NCI-H1930 (cell line): ENCODE measurements around the gene KIFC3.
"Not testable (repeated sequence)": the region's sequence is repeated elsewhere in the genome, so short reads cannot be mapped to it uniquely, and the experiment has no call there.

ENCODE experiments used
- DNase-seq, 2 experiments: peaks; one replicate each; lab custom pipeline; 2025; lab: John Stamatoyannopoulos, UW

The KIFC3 gene

DNA sequence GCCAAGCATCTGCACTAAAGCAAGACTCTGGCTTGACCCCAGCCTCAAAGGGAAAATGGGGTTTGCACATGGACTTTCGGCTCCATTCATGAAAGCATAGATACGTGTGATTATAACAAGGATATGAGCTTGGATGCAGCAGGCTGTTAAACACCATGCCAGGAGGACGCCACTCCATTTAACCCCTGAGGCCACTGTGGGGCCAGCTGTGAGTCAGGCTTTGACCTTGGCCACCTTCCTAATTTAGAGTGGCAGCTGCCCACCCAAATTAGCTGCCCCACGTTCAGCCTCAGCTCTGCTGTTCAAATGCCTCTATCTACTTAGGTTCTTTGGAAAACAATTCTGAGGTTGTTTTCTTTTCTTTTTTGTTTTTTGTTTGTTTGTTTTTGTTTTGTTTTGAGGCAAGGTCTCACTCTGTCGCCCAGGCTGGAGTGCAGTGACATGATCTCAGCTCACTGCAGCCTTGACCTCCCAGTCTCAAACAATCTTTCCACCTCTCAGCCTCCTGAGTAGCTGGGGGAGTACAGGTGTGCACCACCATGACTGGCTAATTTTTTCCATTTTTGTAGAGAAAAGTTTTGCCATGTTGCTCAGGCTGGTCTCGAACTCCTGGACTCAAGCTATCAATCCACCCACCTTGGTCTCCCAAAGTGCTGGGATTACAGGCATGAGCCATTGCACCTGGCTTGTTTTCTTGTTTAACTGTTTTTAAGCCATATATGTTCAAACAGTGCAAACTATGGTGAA lies 23.2 kb upstream of the KIFC3 start:
- DNase-seq = no peak

DNA sequence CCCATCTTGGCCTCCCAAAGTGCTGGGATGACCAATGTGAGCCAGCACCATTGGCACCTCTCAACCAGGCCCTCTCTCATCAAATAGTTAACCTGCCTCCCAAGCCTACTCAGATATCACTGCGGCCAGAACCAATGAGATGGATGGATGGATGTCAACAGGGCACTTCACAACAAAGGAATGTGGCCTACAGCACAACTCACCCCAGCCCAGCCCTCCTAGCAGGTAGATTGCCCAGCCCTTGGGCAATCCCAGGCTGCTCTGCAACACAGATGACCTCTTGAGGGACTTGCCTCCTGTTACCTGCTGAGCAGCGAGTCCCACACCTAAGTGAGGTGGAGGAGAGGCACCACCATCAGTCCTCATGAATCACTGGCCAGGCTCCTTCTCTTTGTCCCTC lies 22.6 kb upstream of the KIFC3 start:
- DNase-seq = no peak

GRCh38 chr16:57823836-57824235 lies 21.5 kb upstream of the KIFC3 start:
- DNase-seq = no peak

- no peak for DNase-seq
Observed at GRCh38 chr16:57822856-57823255, 20.6 kb upstream of the KIFC3 start.

- DNase-seq = no peak
Observed at GRCh38 chr16:57822018-57822553, 19.8 kb upstream of the KIFC3 start.

DNA sequence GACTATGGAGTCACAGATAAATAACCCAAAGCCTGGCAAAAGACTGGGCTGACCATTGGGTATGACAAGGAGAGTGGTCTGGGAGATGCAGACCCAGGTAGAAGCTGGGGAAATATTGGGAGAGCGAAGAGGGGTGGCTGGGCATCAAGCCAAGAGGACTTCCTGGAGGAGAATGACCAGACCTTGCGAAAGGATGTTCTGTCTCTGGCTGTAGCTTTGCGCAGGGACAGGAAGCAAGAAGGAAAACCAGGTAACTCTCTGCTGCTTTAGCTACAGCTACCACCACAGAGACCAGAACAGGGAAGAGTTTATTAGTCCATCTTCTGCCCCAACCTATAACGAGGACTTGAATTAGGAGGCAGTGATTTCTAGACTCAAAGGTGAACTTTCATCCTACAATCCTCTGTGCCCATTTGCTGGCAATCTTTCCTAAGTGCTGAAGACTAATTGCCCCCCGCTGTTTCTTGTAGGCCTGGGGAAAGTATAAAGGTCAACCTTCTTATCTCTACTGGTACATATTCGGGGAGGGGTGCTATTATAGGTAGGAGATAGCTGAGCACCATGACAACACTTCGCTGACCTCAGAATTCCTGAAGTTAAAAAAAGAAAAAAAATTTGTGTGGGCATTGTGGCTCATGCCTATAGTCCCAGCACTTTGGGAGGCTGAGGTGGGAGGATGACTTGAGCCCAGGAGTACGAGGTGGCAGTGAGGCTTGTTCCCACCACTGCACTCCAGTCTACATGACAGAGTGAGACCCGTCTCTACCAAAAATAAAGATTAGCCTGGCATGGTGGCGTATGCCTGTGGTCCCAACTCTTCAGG lies 19.1 kb upstream of the KIFC3 start:
- no peak for DNase-seq

- DNase-seq = peak; percentile 7 to 8
Observed at GRCh38 chr16:57818377-57819064, 16.2 kb upstream of the KIFC3 start.

GRCh38 chr16:57817680-57818079 lies 15.4 kb upstream of the KIFC3 start:
- no peak for DNase-seq

- DNase-seq = no peak
Observed at GRCh38 chr16:57815987-57816745, 13.9 kb upstream of the KIFC3 start.

GRCh38 chr16:57814896-57815295 lies 12.6 kb upstream of the KIFC3 start:
- DNase-seq = no peak

GRCh38 chr16:57813466-57813865 lies 11.2 kb upstream of the KIFC3 start:
- no peak for DNase-seq

GRCh38 chr16:57811340-57811739 lies 9.0 kb upstream of the KIFC3 start:
- DNase-seq = not testable (repeated sequence)

GRCh38 chr16:57810197-57811031 lies 8.1 kb upstream of the KIFC3 start:
- DNase-seq = no peak

DNA sequence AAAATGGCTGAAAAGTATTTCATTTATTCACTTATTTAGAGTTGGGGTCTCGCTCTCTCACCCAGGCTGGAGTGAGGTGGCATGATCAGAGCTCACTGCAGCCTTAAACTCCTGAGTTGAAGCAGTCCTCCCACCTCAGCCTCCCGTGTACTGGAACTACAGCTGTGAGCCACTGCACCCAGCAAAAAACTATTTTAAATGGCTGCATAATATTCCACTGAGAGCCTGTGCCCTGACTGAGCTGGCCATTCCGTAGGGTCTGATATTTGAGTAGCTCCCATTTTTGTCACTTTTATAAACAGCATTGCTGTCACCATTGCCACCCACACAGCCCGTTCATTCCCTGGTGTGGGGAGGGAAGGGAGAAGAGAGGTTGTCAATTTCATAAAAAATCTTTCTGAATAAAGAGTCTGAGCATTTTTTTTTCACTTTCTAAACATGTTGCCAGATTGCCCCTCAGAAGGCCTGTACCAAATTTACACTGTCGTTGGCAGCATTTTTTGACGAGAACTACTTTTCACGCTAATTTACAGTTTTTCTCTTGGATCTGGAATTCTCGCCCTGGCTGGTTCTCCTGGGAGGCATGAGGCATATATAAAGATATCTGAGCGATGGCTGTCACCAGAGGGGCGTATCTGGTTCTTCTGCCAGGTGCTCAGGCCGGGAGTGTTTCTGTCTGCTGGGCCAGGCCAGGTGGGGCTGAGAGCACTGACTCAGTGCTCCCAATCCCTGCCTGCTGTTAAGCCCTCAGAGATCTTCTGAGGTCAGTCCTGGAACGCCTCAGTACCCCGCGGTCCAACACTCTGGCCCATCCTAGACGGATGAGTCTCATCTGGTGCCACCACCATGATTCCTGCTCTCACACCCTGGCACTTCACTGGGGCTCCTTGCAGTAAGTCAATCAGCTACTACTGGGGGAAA lies 7.2 kb upstream of the KIFC3 start:
- no peak for DNase-seq

- DNase-seq = no peak
Observed at GRCh38 chr16:57808589-57809228, 6.4 kb upstream of the KIFC3 start.

DNA sequence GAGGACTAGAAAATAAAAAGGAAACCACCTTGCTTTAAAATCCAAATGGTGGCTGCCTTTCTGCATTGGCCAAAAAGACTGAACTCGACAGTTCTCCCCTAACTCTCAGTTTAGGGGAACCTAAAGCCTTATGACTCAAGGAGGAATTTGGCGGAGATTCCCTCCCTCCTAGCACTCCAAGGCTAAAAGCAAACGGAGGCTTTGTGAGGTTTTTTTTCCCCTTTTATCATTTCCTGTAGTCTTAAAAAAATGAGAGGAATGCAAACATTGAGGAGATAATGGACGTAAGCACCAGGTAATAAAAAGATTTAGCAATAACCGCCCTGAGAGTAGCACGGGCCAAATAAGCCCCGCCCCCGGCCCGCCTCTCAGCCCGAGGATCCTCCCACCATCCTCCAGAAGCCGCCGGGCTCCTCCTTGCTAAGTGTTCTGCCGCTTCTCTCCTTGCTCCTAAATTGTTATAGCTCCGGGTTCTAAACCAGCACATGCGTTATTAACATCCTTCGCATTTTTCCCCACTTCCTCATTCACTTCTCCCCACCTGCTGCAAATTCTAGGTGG lies 5.8 kb upstream of the KIFC3 start:
- no peak for DNase-seq

DNA sequence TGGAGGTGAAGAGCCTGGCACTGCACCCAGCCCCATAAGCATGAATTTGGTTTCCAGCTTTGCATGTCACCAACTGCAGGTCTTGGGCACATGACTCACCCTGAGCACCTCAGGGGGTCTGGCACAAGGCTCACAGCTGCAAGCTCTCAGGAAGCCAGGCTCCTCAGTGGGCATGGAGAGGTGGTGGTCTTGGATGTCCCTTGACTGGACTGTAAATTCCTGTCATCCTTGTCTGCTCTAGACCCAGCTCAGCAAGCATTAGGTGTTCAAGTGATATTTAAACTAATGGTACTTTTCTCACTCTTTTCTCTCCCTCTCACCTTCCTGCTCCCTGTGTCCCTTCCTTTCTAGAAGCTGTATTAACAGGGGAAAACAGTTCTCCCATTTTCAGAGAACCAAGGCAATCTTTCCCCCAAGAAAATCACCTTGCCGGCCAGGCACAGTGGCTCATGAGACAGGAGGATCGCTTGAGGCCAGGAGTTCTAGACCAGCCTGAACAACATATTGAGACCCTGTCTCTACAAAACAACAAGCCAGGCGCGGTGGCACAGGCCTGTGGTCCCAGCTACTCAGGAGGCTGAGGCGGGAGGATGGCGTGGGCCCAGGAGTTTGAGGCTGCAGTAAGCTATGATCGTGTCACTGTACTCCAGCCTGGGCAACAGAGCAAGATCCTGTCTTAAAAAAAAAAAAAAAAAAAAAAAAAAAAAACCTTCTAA lies 5.1 kb upstream of the KIFC3 start:
- DNase-seq = no peak

GRCh38 chr16:57805176-57805575 lies 2.9 kb upstream of the KIFC3 start:
- DNase-seq = no peak
